COR-L47 (cell line): Measurements from ENCODE around the gene EVC2.
"Not testable (repeated sequence)": the region's sequence is repeated elsewhere in the genome, so short reads cannot be mapped to it uniquely, and the experiment has no call there.

Experiments
- DNase-seq: peaks from one replicate; lab custom pipeline; 2025; lab: John Stamatoyannopoulos, UW

EVC2 gene

GRCh38 chr4:5629542-5629941 lies 78.8 kb downstream of the EVC2 start:
- DNase-seq = no peak

GRCh38 chr4:5626913-5627312 lies 81.4 kb downstream of the EVC2 start:
- no peak for DNase-seq

- no peak for DNase-seq
These were observed 85.8 kb downstream of the EVC2 start for GRCh38 chr4:5622596-5622995.

GRCh38 chr4:5619913-5620625 lies 88.3 kb downstream of the EVC2 start:
- no peak for DNase-seq

- DNase-seq = no peak
These were observed 90.1 kb downstream of the EVC2 start for GRCh38 chr4:5618051-5618960.

- no peak for DNase-seq
These were observed 91.9 kb downstream of the EVC2 start for GRCh38 chr4:5616331-5616950.

- no peak for DNase-seq
These were observed 92.8 kb downstream of the EVC2 start for GRCh38 chr4:5615496-5616075.

GRCh38 chr4:5611750-5612149 lies 96.6 kb downstream of the EVC2 start:
- DNase-seq = no peak

GRCh38 chr4:5609306-5610007 lies 98.9 kb downstream of the EVC2 start:
- DNase-seq = no peak

- DNase-seq = not testable (repeated sequence)
These were observed 114.5 kb downstream of the EVC2 start for GRCh38 chr4:5593828-5594227.

GRCh38 chr4:5592272-5592671 lies 116.1 kb downstream of the EVC2 start:
- no peak for DNase-seq

GRCh38 chr4:5589495-5589894 lies 118.9 kb downstream of the EVC2 start:
- DNase-seq = no peak

GRCh38 chr4:5588046-5588445 lies 120.3 kb downstream of the EVC2 start:
- no peak for DNase-seq

- DNase-seq = no peak
These were observed 132.4 kb downstream of the EVC2 start for GRCh38 chr4:5575941-5576340.

- DNase-seq = no peak
These were observed 134.0 kb downstream of the EVC2 start for GRCh38 chr4:5574386-5574785.

- no peak for DNase-seq
These were observed 134.4 kb downstream of the EVC2 start for GRCh38 chr4:5573965-5574364.

- DNase-seq = no peak
These were observed 135.6 kb downstream of the EVC2 start for GRCh38 chr4:5572751-5573150.

- no peak for DNase-seq
These were observed 136.2 kb downstream of the EVC2 start for GRCh38 chr4:5572114-5572513.

GRCh38 chr4:5571646-5572045 lies 136.7 kb downstream of the EVC2 start:
- no peak for DNase-seq

- DNase-seq = no peak
These were observed 138.9 kb downstream of the EVC2 start for GRCh38 chr4:5569451-5569850.

- no peak for DNase-seq
These were observed 139.4 kb downstream of the EVC2 start for GRCh38 chr4:5568931-5569330.

GRCh38 chr4:5568336-5568735 lies 140.0 kb downstream of the EVC2 start:
- DNase-seq = no peak
